Measurements from ENCODE around the gene RNF225. TPM values are rescaled to one million over a fixed set of nuclear protein-coding genes. Genes with fewer than 3 reads are reported as not detected.
A peak's percentile ranks its signal among the peaks of the same experiment; 100 is the strongest.

RNF225 gene
- total RNA-seq, 1 experiment from 2014 or later, result 1.8 TPM

GRCh38 chr19:58434217-58434616 is 38.8 kb downstream of the RNF225 start (continued):
- TF ChIP-seq MLX (CRISPR knock-in tag; IDR thresholded peaks at IDR 0.05) (no peak), ZNF121 (CRISPR knock-in tag; IDR thresholded peaks at IDR 0.05) (no peak), PRRX2 (CRISPR knock-in tag; IDR thresholded peaks at IDR 0.05) (no peak), ZNF425 (CRISPR knock-in tag; conservative IDR thresholded peaks at IDR 0.05) (no peak), ATF6 (CRISPR knock-in tag; IDR thresholded peaks at IDR 0.05) (no peak)

- H3K4me1 Mint-ChIP-seq, result peaks cover 6% of the 10 kb centered on the region; the same call in 1 of the 2 replicates
- H3K4me3 Mint-ChIP-seq, result peak within 1 kb of the TSS; percentile 77
- peaks cover 53% of the 10 kb centered on the region for H3K36me3 Mint-ChIP-seq
- CTCF ChIA-PET, result interaction anchor here (1.0 kb wide), 2 partner anchors 12 to 79 kb away, joined by 4 read pairs; partner anchors contain the start of genes ZBTB45 and ZNF324B
- peaks cover 83% of the 10 kb centered on the region for H3K9me3 Mint-ChIP-seq
- peak within 1 kb of the TSS; percentile 68; the same call in 1 of the 2 replicates for H3K27ac Mint-ChIP-seq
- POLR2A ChIA-PET, result interaction anchor here (0.5 kb wide), 1 partner anchor 42 kb away, joined by 3 read pairs; no protein-coding TSS in a partner anchor
- peaks cover 72% of the 10 kb centered on the region for H3K27me3 Mint-ChIP-seq (ENCODE audit: low read depth)
- ATAC-seq (peak; percentile 99), DNase-seq (ENCODE audit: low spot score) (peak; percentile 88)
- TF ChIP-seq ZNF138 (CRISPR knock-in tag; conservative IDR thresholded peaks at IDR 0.05) (no peak), ATF2 (CRISPR knock-in tag; IDR thresholded peaks at IDR 0.05; ENCODE audit: borderline replicate concordance, low read depth) (no peak), SP1 (CRISPR knock-in tag; conservative IDR thresholded peaks at IDR 0.05) (no peak), ZBTB21 (CRISPR knock-in tag; IDR thresholded peaks at IDR 0.05; ENCODE audit: borderline replicate concordance) (peak; percentile 58; the same call in 1 of the 2 replicates), FOXP1 (CRISPR knock-in tag; IDR thresholded peaks at IDR 0.05; ENCODE audit: borderline replicate concordance) (no peak), MYBL2 (CRISPR knock-in tag; IDR thresholded peaks at IDR 0.05) (no peak), STAT6 (CRISPR knock-in tag; conservative IDR thresholded peaks at IDR 0.05; ENCODE audit: low read depth) (no peak), NFYB (CRISPR knock-in tag; conservative IDR thresholded peaks at IDR 0.05; ENCODE audit: low read depth) (peak; percentile 61), ERG (CRISPR knock-in tag; IDR thresholded peaks at IDR 0.05) (no peak), MAX (CRISPR knock-in tag; IDR thresholded peaks at IDR 0.05) (peak; percentile 81), HMGXB4 (CRISPR knock-in tag; IDR thresholded peaks at IDR 0.05) (0 out of 2 replicates have a peak, but pooled peaks have one; percentile 22), E2F4 (CRISPR knock-in tag; IDR thresholded peaks at IDR 0.05; ENCODE audit: borderline replicate concordance, low read depth) (no peak), ETV6 (CRISPR knock-in tag; IDR thresholded peaks at IDR 0.05) (no peak), ATF3 (CRISPR knock-in tag; conservative IDR thresholded peaks at IDR 0.05) (no peak)
Observed at GRCh38 chr19:58439576-58440554, 44.4 kb downstream of the RNF225 start, which contains the start of gene ZNF132. Gene ZNF132 (minus strand): TSS chr19:58440153. CDS start chr19:58439821, 332 bp downstream.
